Right lobe of liver (tissue), 4 donors: ENCODE measurements around the gene ACAP3.

Experiments used
- CTCF ChIP-seq, 4 donors: fragments of 200-600 bp in 3 of 4; fragments of 450-650 bp in 1 of 4; IDR thresholded peaks; one replicate each; pipeline versions ENCODE4 v1.5.1 to v1.8.0; 2016 to 2022; ENCODE audit warnings: antibody characterized with exemption in 4 of 4, mild to moderate bottlenecking in 2 of 4
- POLR2A ChIP-seq: fragments of 450-650 bp; IDR thresholded peaks from one replicate; pipeline ENCODE4 v1.6.1; 2017; ENCODE audit warnings: antibody characterized with exemption, mild to moderate bottlenecking
- donor health status: DM: no; HTN: no; CAD: no.
- donor health status: DM: no; HTN: no; CAD: no.
- donor health status: DM: no; HTN: yes; CAD: no.

GRCh38 chr1:1300352-1300739, 7.4 kb downstream of the ACAP3 start:
- TF ChIP-seq CTCF (IDR thresholded peaks at IDR 0.05) (no peak), POLR2A (no peak)
